Natural killer cell (primary cell): ENCODE results near the gene GOLGA1. TPM values are rescaled to one million over a fixed set of nuclear protein-coding genes. Genes with fewer than 3 reads are reported as not detected.
A peak's percentile ranks its signal among the peaks of the same experiment; 100 is the strongest.
"Not testable (repeated sequence)": the region's sequence is repeated elsewhere in the genome, so short reads cannot be mapped to it uniquely, and the experiment has no call there.

ENCODE experiments used
- ATAC-seq, 3 donors: fragments of 150-1000 bp in 2 of 3; fragments of 200-7000 bp in 1 of 3; cut with Tn5 transposase; 1 replicate in 1 of 3; 2 replicates in 2 of 3; pipeline ENCODE4 v1.10.0; 2021; ENCODE audit warnings: mild to moderate bottlenecking in 2 of 3, moderate library complexity in 2 of 3
- DNase-seq, 2 donors: peaks; one replicate each; pipeline versions ENCODE4 v3.0.0 to v3.0.0-alpha.2; 2013 to 2021; ENCODE audit warnings: mixed read lengths in 1 of 2
- H3K27ac ChIP-seq: one replicate; pipeline ENCODE4 v1.5.1; 2013; ENCODE audit warnings: mild to moderate bottlenecking, low read length
- H3K27me3 ChIP-seq: one replicate; pipeline ENCODE4 v1.6.1; 2013; ENCODE audit warnings: low read length; ENCODE audit not compliant: control insufficient read depth, insufficient read depth
- H3K36me3 ChIP-seq: one replicate; pipeline ENCODE4 v1.6.1; 2013; ENCODE audit warnings: low read length; ENCODE audit not compliant: control insufficient read depth, insufficient read depth
- H3K4me1 ChIP-seq: one replicate; pipeline ENCODE4 v1.6.1; 2013; ENCODE audit warnings: low read length; ENCODE audit not compliant: control insufficient read depth, insufficient read depth
- H3K4me3 ChIP-seq: one replicate; pipeline ENCODE4 v1.5.1; 2013; ENCODE audit warnings: low read length
- H3K9me3 ChIP-seq: one replicate; pipeline ENCODE4 v1.6.1; 2013; ENCODE audit warnings: low read length; ENCODE audit not compliant: control insufficient read depth, insufficient read depth
- H3K27ac Mint-ChIP-seq, 2 donors: one replicate each; pipeline ENCODE4 v1.8.0; 2022; ENCODE audit warnings: mild to moderate bottlenecking in 2 of 2, mixed read lengths in 2 of 2, moderate library complexity in 1 of 2
- H3K27me3 Mint-ChIP-seq, 2 donors: one replicate each; pipeline ENCODE4 v1.8.0; 2022; ENCODE audit warnings: low read depth in 2 of 2, mixed read lengths in 2 of 2
- H3K36me3 Mint-ChIP-seq: one replicate; pipeline ENCODE4 v1.8.0; 2022; ENCODE audit warnings: mixed read lengths
- H3K4me1 Mint-ChIP-seq, 2 donors: one replicate each; pipeline ENCODE4 v1.8.0; 2022; ENCODE audit warnings: mixed read lengths in 2 of 2
- H3K4me3 Mint-ChIP-seq: one replicate; pipeline ENCODE4 v1.8.0; 2022; ENCODE audit warnings: mild to moderate bottlenecking, moderate library complexity, mixed read lengths
- H3K9me3 Mint-ChIP-seq, 2 donors: one replicate each; pipeline ENCODE4 v1.8.0; 2022; ENCODE audit warnings: mixed read lengths in 2 of 2
- WGBS: methylation state at CpG from one replicate; pipeline ENCODE4 v1.1.7; 2013; ENCODE audit warnings: missing lambda C conversion rate; ENCODE audit not compliant: insufficient coverage; 5-methylcytosine and 5-hydroxymethylcytosine counted together
- intact Hi-C: fragments of 100-400 bp; cut with micrococcal nuclease; formaldehyde crosslinking; loops from one replicate; pipeline ENCODE4 v1.14.2; 2022
- total RNA-seq, 4 donors: library from RNA; stranded (reverse); fragments of 120-200 nt in 1 of 4; gene quantifications; one replicate each; pipeline versions ENCODE4 v1.2.3 to v1.2.4, GENCODE V29; 2013 to 2022
- TF ChIP-seq, protein P1 (sequence below): fragments of 200-600 bp; IDR thresholded peaks from one replicate; pipeline ENCODE4 v1.8.0; 2022; ENCODE audit warnings: antibody characterized with exemption

Gene GOLGA1
- total RNA-seq, 3 donors from 2014 or later (not counting 1 experiment from before 2014, with no cell fraction given): 21.5 to 32.4 (median 27.0) TPM

DNA sequence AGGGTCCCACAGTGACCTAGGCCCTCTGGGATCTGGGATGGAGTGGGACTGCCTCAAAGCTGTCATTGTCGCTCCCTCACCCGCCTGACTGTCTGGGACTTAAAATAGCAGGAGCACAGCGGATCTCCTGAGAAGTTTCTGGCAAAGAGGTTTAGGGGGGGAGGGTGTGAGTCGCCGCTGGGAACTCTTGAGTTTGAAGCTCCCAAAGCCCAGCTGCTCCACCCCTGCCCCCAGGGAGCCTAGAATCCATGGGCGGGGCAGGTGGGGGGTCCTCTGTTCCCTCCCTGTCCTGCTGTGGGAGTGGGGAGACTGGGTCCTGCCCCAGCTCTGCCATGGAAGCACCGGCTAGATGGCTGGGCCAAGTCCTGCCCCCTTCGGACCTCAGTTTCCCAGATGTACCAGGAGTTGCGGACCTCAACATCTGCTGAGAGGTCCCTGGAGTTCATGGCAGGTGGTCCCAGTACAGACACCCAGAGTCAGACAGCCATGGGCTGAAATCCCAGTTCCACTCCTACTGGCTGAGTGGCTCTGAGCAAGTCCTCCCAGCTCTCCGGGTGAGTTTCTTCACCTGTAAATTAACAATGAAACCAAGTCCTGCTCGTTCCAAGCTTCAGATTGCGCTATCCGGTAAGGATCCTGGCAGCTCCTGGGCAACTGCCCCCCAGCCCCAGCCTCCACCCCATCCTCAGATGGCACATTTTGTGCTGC, 88.6 kb downstream of the GOLGA1 start:
- no peaks in the 10 kb centered on the region for H3K27me3 Mint-ChIP-seq
- H3K4me3 ChIP-seq: peak overlapping the region; percentile 27
- no peaks in the 10 kb centered on the region for H3K9me3 ChIP-seq
- ATAC-seq: no peak
- TF ChIP-seq, protein P1, sequence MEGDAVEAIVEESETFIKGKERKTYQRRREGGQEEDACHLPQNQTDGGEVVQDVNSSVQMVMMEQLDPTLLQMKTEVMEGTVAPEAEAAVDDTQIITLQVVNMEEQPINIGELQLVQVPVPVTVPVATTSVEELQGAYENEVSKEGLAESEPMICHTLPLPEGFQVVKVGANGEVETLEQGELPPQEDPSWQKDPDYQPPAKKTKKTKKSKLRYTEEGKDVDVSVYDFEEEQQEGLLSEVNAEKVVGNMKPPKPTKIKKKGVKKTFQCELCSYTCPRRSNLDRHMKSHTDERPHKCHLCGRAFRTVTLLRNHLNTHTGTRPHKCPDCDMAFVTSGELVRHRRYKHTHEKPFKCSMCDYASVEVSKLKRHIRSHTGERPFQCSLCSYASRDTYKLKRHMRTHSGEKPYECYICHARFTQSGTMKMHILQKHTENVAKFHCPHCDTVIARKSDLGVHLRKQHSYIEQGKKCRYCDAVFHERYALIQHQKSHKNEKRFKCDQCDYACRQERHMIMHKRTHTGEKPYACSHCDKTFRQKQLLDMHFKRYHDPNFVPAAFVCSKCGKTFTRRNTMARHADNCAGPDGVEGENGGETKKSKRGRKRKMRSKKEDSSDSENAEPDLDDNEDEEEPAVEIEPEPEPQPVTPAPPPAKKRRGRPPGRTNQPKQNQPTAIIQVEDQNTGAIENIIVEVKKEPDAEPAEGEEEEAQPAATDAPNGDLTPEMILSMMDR: no peak
- DNase-seq: no peak
- H3K9me3 Mint-ChIP-seq: no peaks in the 10 kb centered on the region
- H3K36me3 ChIP-seq: peaks cover 8% of the 10 kb centered on the region
- H3K4me1 ChIP-seq: peaks cover 23% of the 10 kb centered on the region
- peak overlapping the region; percentile 82 for H3K4me3 Mint-ChIP-seq
- peaks cover 13 to 20% of the 10 kb centered on the region in 2 donors for H3K4me1 Mint-ChIP-seq
- peak overlapping the region; percentile 86 to 89 for H3K27ac Mint-ChIP-seq
- WGBS: 83% methylated on average over 13 of the region's 13 CpGs
- H3K27ac ChIP-seq: peak overlapping the region; percentile 57
- H3K36me3 Mint-ChIP-seq: no peaks in the 10 kb centered on the region
- peaks cover 3% of the 10 kb centered on the region for H3K27me3 ChIP-seq
- intact Hi-C loops: loop anchor here (5.0 kb wide), 1 partner anchor 235 kb away; no protein-coding TSS in a partner anchor

DNA sequence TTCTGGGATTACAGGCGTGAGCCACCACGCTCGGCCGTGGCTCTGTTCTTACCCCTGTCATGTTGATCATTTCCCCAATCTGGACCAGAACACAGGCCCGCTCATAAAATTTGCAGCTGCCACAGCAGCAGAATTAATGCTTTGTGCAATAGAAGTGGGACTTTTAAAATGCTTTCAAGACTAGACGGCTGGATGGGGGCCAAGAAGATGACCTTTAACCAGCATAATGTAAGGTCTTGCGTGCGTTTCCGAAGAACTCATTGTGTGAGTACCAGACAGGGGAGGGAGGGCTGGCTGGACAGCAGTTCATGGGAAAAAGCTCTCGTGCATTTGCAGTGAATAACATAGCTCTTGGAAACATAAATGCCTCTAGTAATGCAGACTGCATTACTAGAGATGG, 91.1 kb downstream of the GOLGA1 start:
- DNase-seq: no peak
- Mint-ChIP-seq H3K4me3 (no peak overlapping the region), H3K27me3 (no peaks in the 10 kb centered on the region), H3K36me3 (no peaks in the 10 kb centered on the region), H3K27ac (no peak overlapping the region), H3K9me3 (no peaks in the 10 kb centered on the region), H3K4me1 (peaks cover 13 to 20% of the 10 kb centered on the region in 2 donors)
- Histone ChIP-seq H3K27ac (no peak overlapping the region), H3K9me3 (no peaks in the 10 kb centered on the region), H3K27me3 (peaks cover 3% of the 10 kb centered on the region), H3K36me3 (no peaks in the 10 kb centered on the region), H3K4me1 (peaks cover 23% of the 10 kb centered on the region), H3K4me3 (no peak overlapping the region)
- TF ChIP-seq, protein P1: no peak
- WGBS: 93% methylated on average over 10 of the region's 10 CpGs
- ATAC-seq: no peak
- intact Hi-C loops: loop anchor here (5.0 kb wide), 1 partner anchor 232 kb away; no protein-coding TSS in a partner anchor

DNA sequence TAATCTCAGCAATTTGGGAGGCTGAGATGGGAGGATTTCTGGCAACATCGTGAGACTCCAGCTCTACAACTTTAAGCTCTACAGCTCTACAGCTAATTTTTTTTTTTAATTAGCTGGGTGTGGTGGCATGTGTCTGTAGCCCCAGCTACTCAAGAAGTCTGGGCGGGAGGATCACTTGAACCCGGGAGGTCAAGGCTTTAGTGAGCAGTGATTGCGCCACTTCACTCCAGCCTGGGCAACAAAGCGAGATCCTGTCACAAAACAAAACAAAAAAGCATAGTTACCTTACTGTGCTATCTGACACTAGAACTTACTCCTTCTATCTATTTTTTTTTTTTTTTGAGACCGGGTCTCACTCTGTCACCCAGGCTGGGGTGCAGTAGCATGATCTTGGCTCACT, 93.9 kb downstream of the GOLGA1 start:
- DNase-seq: no peak
- TF ChIP-seq, protein P1: no peak
- no peak for ATAC-seq
- H3K4me1 ChIP-seq: peaks cover 5% of the 10 kb centered on the region
- Mint-ChIP-seq H3K4me1 (peaks cover 7 to 8% of the 10 kb centered on the region in 2 donors), H3K9me3 (no peaks in the 10 kb centered on the region), H3K4me3 (no peak overlapping the region), H3K27ac (no peak overlapping the region), H3K36me3 (no peaks in the 10 kb centered on the region), H3K27me3 (no peaks in the 10 kb centered on the region)
- no peak overlapping the region for H3K4me3 ChIP-seq
- H3K27me3 ChIP-seq: peaks cover 3% of the 10 kb centered on the region
- 95% methylated on average over 5 of the region's 6 CpGs for WGBS
- H3K27ac ChIP-seq: no peak overlapping the region
- no peaks in the 10 kb centered on the region for H3K9me3 ChIP-seq
- intact Hi-C loops: no loop called here
- H3K36me3 ChIP-seq: no peaks in the 10 kb centered on the region

DNA sequence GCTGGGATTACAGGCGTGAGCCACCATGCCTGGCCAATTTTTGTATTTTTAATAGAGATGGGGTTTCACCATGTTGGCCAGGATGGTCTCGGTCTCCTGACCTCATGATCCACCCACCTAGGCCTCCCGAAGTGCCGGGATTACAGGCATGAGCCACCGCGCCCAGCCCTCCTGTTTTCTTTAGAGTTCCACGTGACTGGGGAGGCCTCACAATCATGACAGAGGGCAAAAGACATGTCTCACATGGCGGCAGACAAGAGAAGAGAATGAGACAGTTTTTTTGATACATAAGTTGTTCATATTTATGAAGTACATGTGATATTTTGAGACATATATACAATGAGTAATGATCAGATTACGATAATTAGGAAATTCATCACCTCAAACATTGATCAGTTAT, 94.4 kb downstream of the GOLGA1 start:
- H3K4me3 Mint-ChIP-seq, H3K9me3 Mint-ChIP-seq: not testable (repeated sequence)
- 91% methylated on average over 7 of the region's 9 CpGs for WGBS

More for the DNA sequence above, 94.4 kb downstream of the GOLGA1 start:
- H3K4me1 Mint-ChIP-seq, H3K27me3 ChIP-seq, H3K4me1 ChIP-seq, ATAC-seq, H3K27ac Mint-ChIP-seq, H3K27ac ChIP-seq, H3K36me3 ChIP-seq, H3K27me3 Mint-ChIP-seq, H3K4me3 ChIP-seq, H3K36me3 Mint-ChIP-seq, DNase-seq, H3K9me3 ChIP-seq, intact Hi-C loops: not testable (repeated sequence)
